Caki2 (cell line): ENCODE measurements around the gene RALY. TPM values are rescaled to one million over a fixed set of nuclear protein-coding genes. Genes with fewer than 3 reads are reported as not detected.
A peak's percentile ranks its signal among the peaks of the same experiment; 100 is the strongest.

ENCODE experiments used
- DNase-seq: peaks from one replicate; pipeline ENCODE4 v3.0.0-alpha.2; 2015; ENCODE audit warnings: low read depth
- in situ Hi-C: cut with HindIII; loops from 2 replicates; pipeline ENCODE4 v1.10.0; 2016; ENCODE audit warnings: low sequenced_read_pairs, low pct_unique_long_range_greater_than_20kb, mixed read lengths
- total RNA-seq: library from RNA; depleted of rRNA; stranded (reverse); fragments of >200 nt; shearing (Covaris generic); gene quantifications from 2 replicates; pipeline ENCODE4 v1.2.3, GENCODE V29; 2014; ENCODE audit warnings: low replicate concordance

The RALY gene
- total RNA-seq, 1 experiment from 2014 or later = 327 TPM

DNA sequence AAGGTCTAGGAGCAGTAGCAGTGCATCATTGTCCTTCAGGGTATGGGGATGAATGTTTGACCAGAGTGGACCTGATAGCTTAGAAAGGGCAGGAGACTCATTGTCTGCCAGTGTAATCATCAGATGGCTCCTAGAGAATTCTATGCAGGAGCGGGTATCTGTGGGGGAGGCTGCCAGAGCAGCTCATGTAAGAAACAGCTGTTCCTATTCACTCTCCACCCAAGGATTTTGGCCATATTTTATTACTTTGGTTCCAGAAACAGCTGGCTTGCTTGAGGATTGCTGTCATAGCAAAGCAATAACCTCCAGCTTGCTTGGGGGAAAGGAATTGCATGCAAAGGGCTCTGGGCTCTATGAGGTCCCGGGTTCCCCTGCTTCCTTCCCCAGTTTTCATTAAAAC is 44.1 kb downstream of the RALY start:
- in situ Hi-C loops = no loop called here
- DNase-seq = no peak

DNA sequence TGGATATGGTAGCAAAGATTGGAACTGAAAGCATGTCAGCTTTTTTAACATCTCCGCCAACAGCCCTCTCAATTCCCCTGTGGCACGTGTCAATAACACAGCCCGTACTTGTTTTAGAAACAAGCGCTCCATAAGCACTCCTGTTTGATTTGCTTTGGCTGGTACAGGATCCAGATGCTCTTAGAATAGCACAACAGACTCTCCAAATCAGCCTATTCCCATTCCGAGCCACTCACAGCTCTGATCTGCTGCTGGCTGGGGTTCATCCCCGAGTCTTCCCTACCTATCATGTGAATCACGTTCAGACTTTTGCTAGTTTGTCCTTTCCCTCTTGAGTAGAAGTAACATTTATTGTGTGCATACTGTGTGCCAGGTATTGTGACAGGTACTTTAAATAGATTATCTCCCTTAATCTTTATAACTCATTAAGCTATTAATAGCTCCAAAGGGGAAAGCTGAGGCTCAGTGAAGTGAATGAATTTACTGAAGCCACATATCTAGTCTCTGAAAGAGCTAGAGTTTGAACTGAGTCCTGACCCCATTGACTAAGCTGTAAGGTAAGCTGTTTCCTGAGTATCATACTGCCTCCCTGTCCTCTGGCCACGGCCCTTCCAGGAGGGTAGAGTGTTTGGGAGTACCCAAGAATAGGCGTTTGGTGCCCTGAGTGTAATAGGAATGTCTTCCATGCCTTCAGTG is 46.7 kb downstream of the RALY start:
- in situ Hi-C loops = no loop called here
- DNase-seq = no peak

DNA sequence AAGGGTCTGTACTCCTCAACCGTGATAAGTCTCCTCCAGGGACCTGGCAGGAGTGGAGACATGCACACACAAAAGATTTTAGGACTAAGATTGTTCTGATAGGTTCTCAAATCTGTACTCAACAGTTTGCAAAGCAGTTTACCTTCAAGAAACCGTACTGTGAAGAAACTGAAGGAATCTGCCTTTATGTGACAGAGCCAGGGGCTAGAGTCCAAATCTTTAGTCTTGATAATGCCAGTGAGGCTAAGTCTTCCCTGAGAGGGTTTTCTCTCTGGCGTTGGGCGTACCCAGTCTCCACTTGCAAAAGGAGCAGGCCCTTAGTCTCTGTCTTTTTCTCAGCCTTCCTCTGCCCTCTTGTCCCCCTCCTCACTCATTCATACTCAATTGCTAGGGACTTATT is 47.5 kb downstream of the RALY start:
- no peak for DNase-seq
- in situ Hi-C loops = no loop called here

DNA sequence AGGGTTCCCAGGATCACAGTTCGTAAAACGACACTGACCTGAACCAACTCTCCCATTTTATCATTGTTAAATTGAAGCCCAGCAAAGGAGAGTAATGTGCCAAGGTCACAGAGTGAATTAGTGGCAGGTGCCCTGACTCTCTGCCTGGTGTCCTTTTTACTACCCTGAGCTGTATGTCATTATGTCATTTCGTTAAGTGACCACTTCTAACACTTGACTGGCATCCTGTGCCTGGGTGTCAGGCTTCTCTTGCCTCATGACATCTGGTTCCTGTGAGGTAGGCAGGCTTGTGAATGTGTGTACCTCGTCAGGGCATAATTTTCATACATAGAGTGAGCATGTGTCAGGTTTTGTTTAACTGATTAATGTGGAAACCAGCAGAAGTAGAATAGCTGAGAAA is 48.6 kb downstream of the RALY start:
- DNase-seq = no peak
- in situ Hi-C loops = no loop called here

DNA sequence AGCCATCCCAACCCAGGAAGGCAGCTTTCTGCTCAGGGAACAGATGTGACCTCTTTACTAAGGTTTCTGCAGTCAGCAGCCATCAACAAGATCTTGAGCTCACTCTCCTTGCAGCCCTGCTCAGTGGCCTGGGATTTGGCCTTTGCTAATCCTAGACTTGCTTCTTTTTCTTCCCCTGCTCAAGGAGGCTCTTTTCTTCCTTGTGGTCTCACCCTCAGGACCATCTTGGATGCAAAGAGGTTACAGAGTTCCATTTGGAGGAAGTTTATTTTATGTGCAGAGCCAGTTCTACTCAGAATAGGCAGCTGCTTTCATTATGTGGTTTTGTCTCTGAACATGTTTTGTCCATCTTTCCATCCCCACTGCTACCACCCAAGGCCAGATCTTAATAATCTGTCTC is 49.3 kb downstream of the RALY start:
- no peak for DNase-seq
- in situ Hi-C loops = no loop called here

DNA sequence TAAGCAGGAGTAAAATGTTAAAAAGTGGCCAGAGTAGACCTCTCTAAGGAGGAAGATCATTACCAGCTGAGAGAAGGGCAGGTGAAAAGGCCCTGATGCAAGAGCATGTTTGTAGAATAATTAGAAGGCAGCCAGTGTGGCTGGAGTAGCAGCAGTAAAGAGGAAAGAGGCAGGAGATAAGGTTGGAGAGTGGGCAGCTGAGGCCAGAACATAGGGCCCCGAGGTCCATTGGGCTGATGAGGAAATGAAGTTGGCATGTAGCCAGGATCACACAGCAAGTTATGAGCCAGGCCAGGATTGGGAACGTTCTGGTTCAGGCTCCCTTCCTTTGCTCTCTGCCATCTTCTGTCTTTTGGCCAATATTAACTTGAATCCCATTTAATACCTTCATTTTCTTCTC is 51.6 kb downstream of the RALY start:
- in situ Hi-C loops = no loop called here
- DNase-seq = no peak

DNA sequence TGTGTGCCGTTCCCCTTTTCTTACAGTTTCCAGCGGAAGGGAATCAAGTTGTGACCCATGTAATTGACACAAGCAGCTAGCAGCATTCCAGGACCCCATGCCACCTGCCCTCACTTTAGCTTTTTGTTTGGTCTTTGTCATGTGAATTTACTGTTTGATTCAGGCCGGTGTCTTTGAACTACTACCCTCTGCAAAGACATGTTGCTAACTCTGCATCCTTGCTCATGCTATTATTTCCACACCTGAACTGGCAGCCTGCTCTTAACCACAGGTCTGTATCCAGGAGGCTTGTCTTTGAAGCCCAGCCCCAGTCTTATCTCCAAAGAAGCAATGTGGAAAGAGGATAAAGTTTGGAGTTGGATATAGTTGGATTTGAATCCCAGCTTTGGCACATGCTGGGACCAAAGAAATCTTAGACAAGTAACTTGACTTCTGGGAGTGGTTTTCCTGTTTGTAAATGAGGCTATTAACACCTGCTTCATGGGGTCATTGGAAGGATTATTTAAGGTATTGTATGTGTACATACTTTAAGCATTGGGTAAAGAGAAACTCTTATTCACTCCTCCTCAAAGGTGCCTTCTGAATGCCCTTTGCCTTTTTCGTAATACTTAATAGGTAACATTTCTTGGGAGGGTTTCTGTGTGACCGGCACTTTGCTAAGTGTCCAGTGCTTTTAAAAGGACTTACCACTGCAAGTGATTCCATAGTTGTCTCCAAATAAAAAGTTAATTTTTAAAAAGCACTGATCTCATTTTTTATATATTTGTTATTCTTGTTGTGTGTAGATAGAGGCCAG is 52.4 kb downstream of the RALY start:
- no peak for DNase-seq
- in situ Hi-C loops = no loop called here

DNA sequence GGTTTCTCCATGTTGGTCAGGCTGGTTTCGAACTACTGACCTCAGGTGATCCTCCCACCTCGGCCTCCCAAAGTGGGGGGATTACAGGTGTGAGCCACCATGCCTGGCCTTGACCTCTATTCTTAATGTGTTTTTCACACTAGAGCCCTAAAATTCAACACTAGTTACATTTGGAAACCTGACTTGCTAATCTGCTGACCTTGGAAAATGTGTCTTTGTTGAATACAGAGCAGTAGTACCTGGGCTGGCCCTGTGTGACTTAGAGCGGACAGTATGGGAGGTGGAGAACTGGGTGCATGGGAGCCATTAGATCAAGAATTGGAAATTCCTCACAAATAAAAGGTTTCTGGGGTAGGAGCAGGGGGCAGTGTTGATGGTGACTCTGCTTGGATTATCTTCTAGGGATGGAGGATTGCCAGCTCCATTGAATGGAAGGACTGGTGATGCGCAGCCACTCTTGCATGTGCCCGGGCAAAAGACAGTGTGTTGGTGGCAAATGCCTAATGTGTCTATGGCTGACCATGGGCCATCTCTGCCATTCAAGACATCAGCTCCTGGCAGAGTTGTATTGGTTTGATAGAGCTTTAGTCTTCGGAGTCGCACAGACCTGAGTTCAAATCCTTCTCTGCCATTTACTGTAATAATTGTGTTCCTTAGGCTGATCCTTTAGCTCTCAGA is 53.4 kb downstream of the RALY start:
- DNase-seq = no peak
- in situ Hi-C loops = no loop called here

DNA sequence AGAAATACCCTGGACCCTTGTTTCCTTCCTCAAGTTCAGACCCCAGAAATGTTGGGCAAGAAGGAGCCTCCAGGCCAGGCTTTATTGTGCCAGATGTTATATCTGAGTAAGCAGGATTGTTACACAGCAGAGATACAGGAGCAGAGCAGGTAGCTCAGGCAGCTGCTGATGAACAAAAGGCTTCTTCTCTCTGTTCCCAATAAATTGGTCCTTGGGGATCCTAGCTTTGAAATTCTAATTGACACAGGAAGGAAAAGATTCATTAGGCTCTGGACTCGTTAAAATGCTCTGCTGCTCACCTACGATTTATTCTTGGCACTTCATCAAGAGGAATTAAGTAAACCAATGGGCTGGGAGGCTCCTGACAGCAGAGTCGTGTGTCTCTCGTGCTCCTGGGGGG is 54.2 kb downstream of the RALY start:
- in situ Hi-C loops = no loop called here

DNA sequence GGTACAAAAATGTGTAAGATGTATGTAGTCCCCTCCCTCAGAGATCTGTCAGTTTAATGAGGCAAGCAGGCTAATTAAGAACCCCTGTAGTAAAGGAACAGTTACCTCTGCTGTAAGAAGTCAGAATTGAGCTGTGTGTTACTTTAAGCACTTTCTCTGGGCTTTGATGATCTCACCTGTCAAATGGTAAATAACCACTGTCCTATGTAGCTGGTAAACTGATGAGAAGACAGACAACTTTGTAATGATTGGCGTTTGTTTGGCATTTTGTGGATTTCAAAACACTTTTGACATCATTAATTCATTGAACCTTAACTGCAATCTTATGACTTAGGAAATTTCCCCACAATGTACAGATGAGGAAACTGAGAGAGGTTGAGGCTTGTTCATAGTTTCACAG is 55.7 kb downstream of the RALY start:
- in situ Hi-C loops = no loop called here
- no peak for DNase-seq

More for the DNA sequence above, 54.2 kb downstream of the RALY start:
- no peak for DNase-seq

DNA sequence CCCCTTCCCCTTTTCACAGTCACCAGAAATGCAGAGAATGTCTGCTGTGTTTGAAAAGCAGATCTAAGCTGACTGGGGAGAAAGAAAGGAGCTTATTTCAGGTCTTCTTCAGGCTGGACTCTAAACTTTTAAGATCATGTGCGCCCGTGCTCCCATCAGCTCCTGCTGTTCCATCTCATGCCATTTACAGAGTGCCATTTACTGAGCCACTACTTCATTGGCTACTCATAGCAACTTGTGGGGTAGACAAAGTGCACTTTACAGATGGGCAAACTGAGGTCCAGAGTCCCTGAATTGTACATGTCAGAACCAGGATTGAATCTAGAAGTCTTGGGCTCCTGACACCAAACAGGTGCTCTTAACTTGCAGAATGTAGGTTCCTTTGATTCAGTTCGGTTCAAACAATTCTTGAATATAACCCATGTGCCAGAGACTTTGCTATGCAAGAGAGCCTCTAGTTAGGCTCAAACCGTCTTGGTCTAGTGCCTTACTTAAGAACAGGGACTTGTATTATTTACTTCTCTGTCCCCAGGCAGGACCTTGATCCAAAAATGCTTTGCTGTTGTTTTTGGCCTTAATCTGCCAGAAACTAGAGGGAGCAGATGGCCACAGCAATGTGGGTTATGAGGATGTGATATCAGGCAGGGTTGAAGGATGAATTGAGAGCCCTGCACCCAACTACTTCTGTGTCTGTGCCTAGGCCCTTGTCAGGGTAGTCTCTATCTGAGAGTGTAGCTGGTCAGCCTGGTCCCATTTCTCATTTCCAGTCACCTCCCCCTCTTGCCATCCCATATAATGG is 56.4 kb downstream of the RALY start:
- no peak for DNase-seq
- in situ Hi-C loops = no loop called here

DNA sequence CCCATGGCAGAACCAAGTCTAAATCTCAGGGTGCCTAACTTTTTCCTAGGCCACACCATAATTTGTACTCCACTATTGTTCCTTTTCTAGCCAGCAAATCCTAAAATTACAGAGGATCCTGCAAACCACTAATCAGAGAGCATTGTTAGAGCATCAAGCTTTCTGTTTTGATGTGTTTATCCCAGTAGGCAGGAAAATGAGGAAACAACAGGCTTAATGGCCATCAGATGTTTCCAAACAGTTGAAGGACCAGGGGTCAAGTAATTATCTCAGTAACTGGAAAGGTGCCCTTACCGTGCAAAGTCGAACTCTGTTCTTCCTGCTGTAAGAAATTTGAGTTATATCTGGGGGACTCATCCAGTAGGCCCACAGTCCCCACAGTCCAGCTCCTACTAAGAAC is 58.7 kb downstream of the RALY start:
- in situ Hi-C loops = no loop called here
- no peak for DNase-seq

DNA sequence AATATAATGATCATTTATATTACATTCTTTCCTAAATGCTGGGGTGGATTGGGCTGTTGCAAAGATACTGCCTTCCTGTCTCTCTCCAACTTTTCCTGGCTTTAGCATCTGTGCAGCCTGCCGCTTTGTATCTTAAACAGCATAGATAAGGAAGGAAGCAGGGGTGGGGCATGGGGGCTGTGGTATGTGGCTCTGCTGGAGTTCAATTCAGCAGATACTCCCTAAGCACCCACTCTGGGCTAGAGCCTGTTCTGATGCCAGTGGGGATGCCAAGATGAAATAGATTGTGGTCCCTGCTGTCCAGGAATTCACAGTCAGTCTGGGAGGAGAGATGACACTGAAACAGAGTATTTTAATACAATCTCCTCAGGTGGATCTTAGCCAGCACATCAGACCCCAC is 61.6 kb downstream of the RALY start:
- in situ Hi-C loops = no loop called here
- no peak for DNase-seq

DNA sequence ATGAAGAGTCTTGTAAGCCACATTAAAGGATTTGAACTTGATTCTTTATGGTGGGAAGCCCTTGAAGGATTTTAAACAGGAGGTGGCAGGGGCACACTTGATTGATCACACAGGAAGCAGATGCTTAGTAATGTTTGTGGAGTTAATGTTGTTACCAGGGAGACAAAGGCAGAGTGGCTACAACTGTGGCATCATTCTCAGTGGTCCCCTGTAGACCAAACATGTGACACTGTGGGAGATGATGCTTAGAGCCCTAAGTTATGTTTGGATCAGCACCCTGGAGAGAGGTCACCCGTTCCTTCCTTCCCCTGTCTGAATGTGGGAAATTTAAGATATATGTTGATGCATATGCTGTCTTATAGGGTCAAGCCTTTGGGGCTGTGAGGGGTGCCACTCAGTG is 65.1 kb downstream of the RALY start:
- in situ Hi-C loops = no loop called here
- peak; percentile 37 for DNase-seq

DNA sequence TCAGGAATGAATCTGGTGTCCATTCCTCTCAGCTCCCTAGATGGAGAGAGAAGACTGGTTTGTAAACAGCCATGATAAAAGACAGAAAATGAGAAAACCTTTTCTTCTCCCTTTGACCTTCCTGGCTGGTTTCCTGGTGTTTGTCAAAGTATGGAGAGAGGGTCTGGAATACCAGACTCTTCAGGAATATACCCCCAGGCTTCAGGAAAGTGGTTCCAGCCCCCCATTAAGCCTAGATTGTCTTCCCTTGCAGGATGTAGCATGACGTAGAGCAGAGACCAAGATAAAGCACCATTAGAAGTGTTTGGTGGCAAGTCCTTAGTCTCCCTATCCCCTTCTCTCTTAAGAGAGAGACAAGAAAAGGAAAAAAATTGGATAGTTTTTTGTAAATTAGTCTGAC is 67.3 kb downstream of the RALY start:
- in situ Hi-C loops = no loop called here
- no peak for DNase-seq

DNA sequence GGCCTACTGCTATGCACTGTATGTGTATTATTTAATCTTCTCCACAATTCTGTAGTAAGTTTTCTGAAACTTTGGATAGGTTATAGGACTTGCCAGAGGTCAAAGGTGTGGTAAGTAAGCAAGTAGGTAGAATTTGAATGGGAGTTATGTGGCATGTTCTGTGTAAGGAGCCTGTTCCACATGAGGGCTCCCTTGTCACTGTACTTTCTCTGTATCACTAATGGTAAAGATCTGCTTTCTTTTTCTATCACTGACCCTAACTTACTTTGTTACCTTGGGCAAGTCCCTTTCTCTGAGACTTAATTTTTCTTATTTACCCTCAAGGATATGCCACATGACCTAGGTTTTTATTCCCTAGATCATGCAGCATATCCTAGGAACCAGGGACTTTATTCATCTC is 68.0 kb downstream of the RALY start:
- in situ Hi-C loops = no loop called here

DNA sequence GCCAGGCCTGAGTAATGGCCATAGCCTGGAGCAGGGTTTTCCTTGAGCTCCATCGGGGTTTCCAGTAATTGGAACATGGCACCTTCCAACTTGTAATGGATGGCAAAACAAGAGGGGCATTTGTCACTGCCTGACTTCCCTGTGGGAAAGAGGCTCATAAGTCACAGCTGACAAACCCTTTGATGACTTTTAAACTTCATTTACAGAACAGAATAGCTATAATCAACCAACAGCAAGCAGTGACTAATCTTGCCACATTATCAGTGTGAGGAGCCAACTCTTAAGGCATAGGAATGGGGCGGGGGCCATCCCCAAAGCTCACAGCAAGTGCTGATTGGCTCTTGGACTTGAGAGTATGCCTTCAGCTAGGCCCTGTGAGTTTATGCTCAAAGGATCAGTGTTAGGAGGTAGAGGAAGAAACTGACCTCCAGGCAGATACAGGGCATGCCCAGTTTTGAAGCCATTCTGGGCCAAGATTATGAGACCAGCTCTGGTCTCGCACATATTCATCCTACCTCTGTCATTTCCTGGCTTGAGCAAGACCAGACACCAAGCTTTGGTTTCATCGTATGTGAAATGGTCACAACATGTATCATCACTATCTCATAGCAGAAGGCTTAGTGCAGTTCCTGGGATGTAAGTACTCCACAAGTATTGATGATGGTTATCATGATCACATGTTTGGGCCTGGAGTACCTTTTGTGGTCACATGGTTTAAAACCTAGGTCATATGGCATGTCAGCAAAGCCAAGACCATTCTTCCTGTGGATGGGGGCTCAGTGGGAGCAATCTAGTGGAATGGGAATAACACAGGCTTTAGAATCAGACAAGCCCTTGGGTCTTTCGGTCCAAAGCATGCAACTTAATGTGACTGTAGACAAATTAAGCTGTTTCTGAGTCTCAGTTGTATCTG is 69.1 kb downstream of the RALY start:
- in situ Hi-C loops = no loop called here
- no peak for DNase-seq

More for the DNA sequence above, 68.0 kb downstream of the RALY start:
- no peak for DNase-seq

DNA sequence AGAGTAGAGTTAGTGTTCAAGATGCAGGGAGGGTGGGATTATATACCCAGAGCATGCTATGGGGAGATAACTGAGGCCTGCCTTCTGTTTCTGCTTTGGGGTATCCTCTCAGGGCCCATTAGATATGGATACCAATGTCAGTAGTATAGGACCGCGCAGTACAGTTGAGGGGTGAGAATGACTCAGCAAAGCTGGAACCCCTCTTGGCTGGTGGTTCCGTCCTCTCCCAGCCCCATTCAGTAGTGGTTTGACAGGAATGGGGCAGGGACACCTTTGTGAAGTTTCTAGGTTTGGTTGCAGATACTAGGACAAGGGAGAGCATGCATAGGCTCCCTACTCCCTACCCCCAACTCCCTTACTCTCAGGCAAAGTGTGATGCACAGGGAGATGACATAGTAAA is 70.6 kb downstream of the RALY start:
- DNase-seq = no peak
- in situ Hi-C loops = no loop called here
